ENCODE results near the gene CORO7. TPM values are rescaled to one million over a fixed set of nuclear protein-coding genes. Genes with fewer than 3 reads are reported as not detected.

CORO7 gene
- total and polyA plus RNA-seq, 9 of the 15 experiments (the other 6 are each of a cell fraction or from before 2014, with no cell fraction given) = 0.45 to 77.2 (median 18.7) TPM

DNA sequence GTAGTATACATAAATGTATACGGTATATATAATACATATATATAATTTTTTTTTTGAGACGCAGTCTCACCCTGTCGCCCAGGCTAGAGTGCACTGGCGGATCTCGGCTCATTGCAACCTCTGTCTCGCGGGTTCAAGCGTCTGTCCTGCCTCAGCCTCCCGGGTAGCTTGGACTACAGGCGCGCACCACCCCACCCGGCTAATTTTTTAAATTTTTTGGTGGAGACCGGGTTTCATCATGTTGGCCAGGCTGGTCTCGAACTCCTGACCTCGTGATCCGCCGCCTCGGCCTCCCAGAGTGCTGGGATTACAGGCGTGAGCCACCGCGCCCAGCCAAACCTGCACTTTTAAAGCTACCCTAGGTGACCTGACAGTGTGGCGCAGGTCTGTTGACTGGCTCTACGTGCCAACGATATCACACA is 66.0 kb downstream of the CORO7 start:
- Histone ChIP-seq H3K4me3 (peak overlapping the region; percentile 97), H3K27ac (ENCODE audit: extremely low read depth, low read depth, low read length) (peak overlapping the region; percentile 97), H3K9me1 (ENCODE audit: control insufficient read depth, insufficient read depth, low read length) (no peaks in the 10 kb centered on the region), H3K4me1 (replicated peaks in 1 of 2; ENCODE audit: control insufficient read depth in 2 of 2, insufficient read depth in 2 of 2, low read length in 2 of 2) (peaks cover 22 to 46% of the 10 kb centered on the region in 2 experiments; a peak in 4 of 5 replicates), H2AFZ (ENCODE audit: low read depth, low read length) (peak overlapping the region; percentile 81; the same call in 1 of the 2 replicates), H3K79me2 (ENCODE audit: control insufficient read depth, insufficient read depth, low read length) (peaks cover 57% of the 10 kb centered on the region), H3K9me3 (replicated peaks; ENCODE audit: control insufficient read depth, insufficient read depth, low read depth, low read length) (peaks cover 4% of the 10 kb centered on the region; the same call in 1 of the 2 replicates), H3K36me3 (ENCODE audit: control insufficient read depth, insufficient read depth, low read length) (peaks cover 46% of the 10 kb centered on the region; the same call in 2 of the 3 replicates), H3K4me2 (ENCODE audit: insufficient read depth, low read length) (peak overlapping the region; percentile 100), H4K20me1 (replicated peaks; ENCODE audit: control insufficient read depth, insufficient read depth, low read length) (peaks cover 11% of the 10 kb centered on the region; the same call in 1 of the 2 replicates), H3K9ac (ENCODE audit: insufficient read depth in 1 of 2, low read depth in 2 of 2, low read length in 2 of 2) (peak overlapping the region; percentile 98 to 100), H3K27me3 (ENCODE audit: control insufficient read depth in 2 of 2, insufficient read depth in 2 of 2, low read length in 2 of 2) (no peaks in the 10 kb centered on the region)
- ChIA-PET POLR2A (interaction anchor here (0.6 to 1.4 kb wide), 8 partner anchors 11 to 467 kb away, joined by 3 to 4 read pairs (median 3); no protein-coding TSS in a partner anchor), CTCF (ENCODE audit: low intra/inter-chr PET ratio) (no interaction called here)
- DNase-seq (ENCODE audit: extremely low read depth in 1 of 4, low spot score in 3 of 4) = no peak
- in situ Hi-C loops (cut with MboI) = no loop called here
- WGBS (ENCODE audit: insufficient coverage, low coverage, missing lambda C conversion rate) = under 1% methylated on average over 24 of the region's 24 CpGs
- intact Hi-C loops (cut with micrococcal nuclease) = no loop called here
- peak; percentile 9; the same call in 2 of the 3 replicates for ATAC-seq
- no peak for FAIRE-seq
- BruUV-seq (replicated peaks) = no TSS peak
- TF ChIP-seq SMARCA4 (IDR thresholded peaks at IDR 0.05) (peak; percentile 55; the same call in 1 of the 2 replicates), SMARCE1 (IDR thresholded peaks at IDR 0.05) (peak; percentile 46; the same call in 1 of the 2 replicates), TOE1 (IDR thresholded peaks at IDR 0.05; ENCODE audit: borderline replicate concordance) (peak; percentile 76), TOE1 (CRISPR knock-in tag; IDR thresholded peaks at IDR 0.05; ENCODE audit: borderline replicate concordance, low read depth) (no peak), CEBPG (CRISPR knock-in tag; IDR thresholded peaks at IDR 0.05) (peak; percentile 84), CEBPG (tag; conservative IDR thresholded peaks at IDR 0.05 in 1 of 2, IDR thresholded peaks at IDR 0.05 in 1 of 2) (peak; percentile 69 to 79; a peak in 3 of 4 replicates), ZNF143 (CRISPR knock-in tag; IDR thresholded peaks at IDR 0.05) (0 out of 2 replicates have a peak, but pooled peaks have one; percentile 38), CBFA2T3 (IDR thresholded peaks at IDR 0.05) (no peak), MEF2D (tag; conservative IDR thresholded peaks at IDR 0.05; ENCODE audit: low read depth) (no peak), KDM5B (IDR thresholded peaks at IDR 0.05; ENCODE audit: insufficient replicate concordance, low read depth, low read length) (peak; percentile 14), LARP7 (IDR thresholded peaks at IDR 0.05) (0 out of 2 replicates have a peak, but pooled peaks have one; percentile 27), EP400 (IDR thresholded peaks at IDR 0.05) (peak; percentile 67; the same call in 1 of the 2 replicates), NR2C1 (IDR thresholded peaks at IDR 0.05) (peak; percentile 17; the same call in 1 of the 2 replicates), NR2C1 (tag; IDR thresholded peaks at IDR 0.05) (no peak)
- TF ChIP-seq, protein P1, sequence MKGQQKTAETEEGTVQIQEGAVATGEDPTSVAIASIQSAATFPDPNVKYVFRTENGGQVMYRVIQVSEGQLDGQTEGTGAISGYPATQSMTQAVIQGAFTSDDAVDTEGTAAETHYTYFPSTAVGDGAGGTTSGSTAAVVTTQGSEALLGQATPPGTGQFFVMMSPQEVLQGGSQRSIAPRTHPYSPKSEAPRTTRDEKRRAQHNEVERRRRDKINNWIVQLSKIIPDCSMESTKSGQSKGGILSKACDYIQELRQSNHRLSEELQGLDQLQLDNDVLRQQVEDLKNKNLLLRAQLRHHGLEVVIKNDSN (CRISPR knock-in tag; IDR thresholded peaks at IDR 0.05) = peak; percentile 30; the same call in 1 of the 2 replicates
- TF ChIP-seq, protein P2, sequence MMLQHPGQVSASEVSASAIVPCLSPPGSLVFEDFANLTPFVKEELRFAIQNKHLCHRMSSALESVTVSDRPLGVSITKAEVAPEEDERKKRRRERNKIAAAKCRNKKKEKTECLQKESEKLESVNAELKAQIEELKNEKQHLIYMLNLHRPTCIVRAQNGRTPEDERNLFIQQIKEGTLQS (IDR thresholded peaks at IDR 0.05) = 0 out of 2 replicates have a peak, but pooled peaks have one; percentile 18
- TF ChIP-seq, protein P2 (CRISPR knock-in tag; conservative IDR thresholded peaks at IDR 0.05) = no peak
- TF ChIP-seq, protein P3, sequence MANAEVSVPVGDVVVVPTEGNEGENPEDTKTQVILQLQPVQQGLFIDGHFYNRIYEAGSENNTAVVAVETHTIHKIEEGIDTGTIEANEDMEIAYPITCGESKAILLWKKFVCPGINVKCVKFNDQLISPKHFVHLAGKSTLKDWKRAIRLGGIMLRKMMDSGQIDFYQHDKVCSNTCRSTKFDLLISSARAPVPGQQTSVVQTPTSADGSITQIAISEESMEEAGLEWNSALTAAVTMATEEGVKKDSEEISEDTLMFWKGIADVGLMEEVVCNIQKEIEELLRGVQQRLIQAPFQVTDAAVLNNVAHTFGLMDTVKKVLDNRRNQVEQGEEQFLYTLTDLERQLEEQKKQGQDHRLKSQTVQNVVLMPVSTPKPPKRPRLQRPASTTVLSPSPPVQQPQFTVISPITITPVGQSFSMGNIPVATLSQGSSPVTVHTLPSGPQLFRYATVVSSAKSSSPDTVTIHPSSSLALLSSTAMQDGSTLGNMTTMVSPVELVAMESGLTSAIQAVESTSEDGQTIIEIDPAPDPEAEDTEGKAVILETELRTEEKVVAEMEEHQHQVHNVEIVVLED (CRISPR knock-in tag; IDR thresholded peaks at IDR 0.05) = no peak
- TF ChIP-seq, protein P4, sequence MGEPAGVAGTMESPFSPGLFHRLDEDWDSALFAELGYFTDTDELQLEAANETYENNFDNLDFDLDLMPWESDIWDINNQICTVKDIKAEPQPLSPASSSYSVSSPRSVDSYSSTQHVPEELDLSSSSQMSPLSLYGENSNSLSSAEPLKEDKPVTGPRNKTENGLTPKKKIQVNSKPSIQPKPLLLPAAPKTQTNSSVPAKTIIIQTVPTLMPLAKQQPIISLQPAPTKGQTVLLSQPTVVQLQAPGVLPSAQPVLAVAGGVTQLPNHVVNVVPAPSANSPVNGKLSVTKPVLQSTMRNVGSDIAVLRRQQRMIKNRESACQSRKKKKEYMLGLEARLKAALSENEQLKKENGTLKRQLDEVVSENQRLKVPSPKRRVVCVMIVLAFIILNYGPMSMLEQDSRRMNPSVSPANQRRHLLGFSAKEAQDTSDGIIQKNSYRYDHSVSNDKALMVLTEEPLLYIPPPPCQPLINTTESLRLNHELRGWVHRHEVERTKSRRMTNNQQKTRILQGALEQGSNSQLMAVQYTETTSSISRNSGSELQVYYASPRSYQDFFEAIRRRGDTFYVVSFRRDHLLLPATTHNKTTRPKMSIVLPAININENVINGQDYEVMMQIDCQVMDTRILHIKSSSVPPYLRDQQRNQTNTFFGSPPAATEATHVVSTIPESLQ (CRISPR knock-in tag; IDR thresholded peaks at IDR 0.05) = no peak

Data from K562 (cell line).